ENCODE data around the gene DHRS9. TPM values are rescaled to one million over a fixed set of nuclear protein-coding genes. Genes with fewer than 3 reads are reported as not detected.
A peak's percentile ranks its signal among the peaks of the same experiment; 100 is the strongest.

DHRS9 gene
- total and polyA plus RNA-seq, 4 donors = 0.52 to 3.1 (median 1.4) TPM

DNA sequence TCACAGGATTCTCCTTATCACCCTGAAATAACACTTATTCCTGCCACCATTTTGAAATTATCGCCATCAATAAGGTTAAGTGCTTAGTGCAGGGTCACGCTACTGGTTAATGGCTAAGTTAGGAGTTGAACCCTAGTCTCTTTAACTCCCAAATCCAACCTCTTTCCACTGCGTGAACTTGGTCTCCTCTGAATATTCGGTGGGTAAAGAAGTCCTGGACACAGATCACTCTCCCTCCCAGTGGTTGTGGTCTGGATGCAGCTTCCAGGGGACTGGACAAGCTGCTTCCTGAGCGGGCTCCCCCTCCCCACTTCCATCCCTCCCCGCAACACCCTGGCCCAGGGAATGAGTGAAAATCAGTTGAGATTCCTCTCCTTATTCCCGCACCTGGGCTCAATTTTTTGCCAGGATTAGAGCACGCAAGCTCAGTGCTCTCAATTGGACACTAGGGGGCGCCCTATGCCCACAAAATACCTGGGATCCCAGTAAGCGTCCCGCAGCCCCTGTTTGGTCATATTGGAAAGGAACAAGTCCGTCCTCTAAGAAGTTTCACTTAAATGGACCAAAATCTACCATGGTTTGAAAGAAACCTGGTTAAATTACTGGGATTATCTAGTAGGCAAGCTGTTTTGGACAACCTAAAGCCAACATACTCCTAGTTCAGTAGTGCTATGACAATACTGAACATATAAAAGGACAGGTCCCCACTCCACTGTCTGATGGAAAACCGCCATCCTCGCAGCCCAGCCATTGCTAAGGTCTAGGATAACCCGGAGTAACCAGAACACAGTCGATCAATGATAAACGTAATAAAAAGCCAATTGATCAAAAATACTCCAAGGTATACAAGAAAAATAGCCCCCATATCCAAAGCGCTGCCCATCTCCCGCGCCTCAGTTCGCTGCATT lies 40.4 kb downstream of the DHRS9 start:
- Histone ChIP-seq H3K27me3 (ENCODE audit: control insufficient read depth in 1 of 2, insufficient read depth in 2 of 2, low read length in 1 of 2) (peaks cover 0 to 3% of the 10 kb centered on the region in 2 donors), H3K36me3 (ENCODE audit: control insufficient read depth in 1 of 2, insufficient read depth in 2 of 2, low read length in 1 of 2) (no peaks in the 10 kb centered on the region), H3K9me3 (ENCODE audit: control insufficient read depth, low read length) (no peaks in the 10 kb centered on the region), H3K4me1 (ENCODE audit: control insufficient read depth in 1 of 2, insufficient read depth in 2 of 2, low read length in 2 of 2) (no peaks in the 10 kb centered on the region), H3K27ac (ENCODE audit: low read depth in 1 of 2, low read length in 2 of 2) (no peak overlapping the region), H3K4me3 (ENCODE audit: low read length in 2 of 2) (no peak overlapping the region)
- DNase-seq = peak; percentile 79 to 83
- intact Hi-C loops (cut with DNase I) = loop anchor here in 1 of 2 donors (5.0 to 10.0 kb wide), 3 partner anchors 113 to 285 kb away; no protein-coding TSS in a partner anchor
- 45 to 49% methylated on average over 21 of the region's 21 CpGs for WGBS, 2 donors
- ATAC-seq (ENCODE audit: low FRiP score) = peak; percentile 72

DNA sequence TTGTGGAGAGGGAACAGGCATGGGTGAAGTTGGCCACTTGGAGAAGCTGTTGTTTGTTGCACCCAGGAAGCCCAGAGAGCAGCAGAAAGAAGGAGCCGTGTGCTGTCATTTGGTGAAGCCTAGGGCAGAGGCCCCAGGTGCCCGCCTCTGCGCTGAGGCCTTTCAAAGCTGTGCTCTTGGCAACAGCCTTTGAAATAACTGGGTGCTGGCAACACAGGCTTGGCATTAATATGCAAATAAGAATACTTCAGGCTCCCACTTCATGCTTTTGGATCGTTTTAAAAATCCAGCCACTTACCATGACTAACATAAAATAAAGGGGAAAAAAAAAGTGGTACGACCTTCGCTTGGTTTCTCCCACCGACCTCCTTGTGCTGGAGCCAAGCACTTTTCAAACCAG lies 41.1 kb downstream of the DHRS9 start:
- H3K4me1 ChIP-seq (ENCODE audit: control insufficient read depth in 1 of 2, insufficient read depth in 2 of 2, low read length in 2 of 2) = no peaks in the 10 kb centered on the region
- H3K9me3 ChIP-seq (ENCODE audit: control insufficient read depth, low read length) = no peaks in the 10 kb centered on the region
- H3K4me3 ChIP-seq (ENCODE audit: low read length in 2 of 2) = no peak overlapping the region
- ATAC-seq (ENCODE audit: low FRiP score) (no peak), DNase-seq (no peak)
- H3K36me3 ChIP-seq (ENCODE audit: control insufficient read depth in 1 of 2, insufficient read depth in 2 of 2, low read length in 1 of 2) = no peaks in the 10 kb centered on the region
- intact Hi-C loops (cut with DNase I) = loop anchor here in 1 of 2 donors (5.0 to 10.0 kb wide), 2 partner anchors 112 to 164 kb away; no protein-coding TSS in a partner anchor
- WGBS, 2 donors = 71 to 76% methylated on average over 7 of the region's 7 CpGs
- H3K27ac ChIP-seq (ENCODE audit: low read depth in 1 of 2, low read length in 2 of 2) = no peak overlapping the region
- H3K27me3 ChIP-seq (ENCODE audit: control insufficient read depth in 1 of 2, insufficient read depth in 2 of 2, low read length in 1 of 2) = peaks cover 0 to 3% of the 10 kb centered on the region in 2 donors

DNA sequence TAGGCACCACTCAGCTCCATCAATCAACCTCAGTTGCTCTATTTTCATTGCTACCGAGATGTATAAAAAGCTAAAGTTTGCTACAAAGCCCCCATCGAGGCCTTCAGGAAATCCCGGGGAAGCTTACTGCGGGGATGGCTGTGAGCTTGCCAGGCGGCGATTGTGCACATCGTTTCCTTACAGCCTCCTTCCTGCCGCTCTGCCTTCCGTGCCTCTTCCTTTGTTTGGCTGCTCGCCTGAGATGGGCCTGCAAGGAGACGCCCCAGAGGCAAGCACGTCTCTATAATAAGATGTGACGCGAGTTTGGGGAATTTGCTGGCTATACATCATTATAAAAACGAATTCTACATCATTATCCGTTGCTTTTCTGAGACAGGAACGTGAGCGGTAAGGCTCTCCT lies 41.6 kb downstream of the DHRS9 start:
- no peak for DNase-seq
- H3K4me1 ChIP-seq (ENCODE audit: control insufficient read depth in 1 of 2, insufficient read depth in 2 of 2, low read length in 2 of 2) = no peaks in the 10 kb centered on the region
- intact Hi-C loops (cut with DNase I) = loop anchor here in 1 of 2 donors (5.0 to 10.0 kb wide), 2 partner anchors 111 to 164 kb away; no protein-coding TSS in a partner anchor
- WGBS, 2 donors = 48 to 55% methylated on average over 18 of the region's 18 CpGs
- H3K9me3 ChIP-seq (ENCODE audit: control insufficient read depth, low read length) = no peaks in the 10 kb centered on the region
- no peak for ATAC-seq (ENCODE audit: low FRiP score)
- H3K27me3 ChIP-seq (ENCODE audit: control insufficient read depth in 1 of 2, insufficient read depth in 2 of 2, low read length in 1 of 2) = peaks cover 0 to 3% of the 10 kb centered on the region in 2 donors
- no peak overlapping the region for H3K4me3 ChIP-seq (ENCODE audit: low read length in 2 of 2)
- no peak overlapping the region for H3K27ac ChIP-seq (ENCODE audit: low read depth in 1 of 2, low read length in 2 of 2)
- H3K36me3 ChIP-seq (ENCODE audit: control insufficient read depth in 1 of 2, insufficient read depth in 2 of 2, low read length in 1 of 2) = no peaks in the 10 kb centered on the region

DNA sequence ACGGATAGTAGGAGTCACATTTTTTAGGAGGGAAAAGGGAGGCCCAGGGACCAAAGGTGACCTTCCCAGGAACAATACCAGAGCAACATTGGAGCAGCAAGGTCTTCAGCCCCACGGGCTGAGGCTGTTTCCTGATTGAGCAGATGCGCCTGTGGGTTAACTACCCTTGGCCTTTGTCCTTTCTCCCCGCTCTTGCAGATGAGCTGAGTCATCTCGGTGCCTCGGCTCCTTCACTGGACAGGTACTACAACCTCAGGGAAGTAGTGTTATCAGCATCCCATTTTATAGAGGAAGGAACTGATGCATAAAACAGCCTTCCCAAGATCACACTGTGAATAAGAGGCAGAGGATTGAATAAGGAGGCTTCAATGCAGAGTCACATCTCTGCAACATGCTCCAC lies 43.5 kb downstream of the DHRS9 start:
- Histone ChIP-seq H3K27ac (ENCODE audit: low read depth in 1 of 2, low read length in 2 of 2) (no peak overlapping the region), H3K9me3 (ENCODE audit: control insufficient read depth, low read length) (no peaks in the 10 kb centered on the region), H3K27me3 (ENCODE audit: control insufficient read depth in 1 of 2, insufficient read depth in 2 of 2, low read length in 1 of 2) (no peaks in the 10 kb centered on the region), H3K36me3 (ENCODE audit: control insufficient read depth in 1 of 2, insufficient read depth in 2 of 2, low read length in 1 of 2) (no peaks in the 10 kb centered on the region), H3K4me1 (ENCODE audit: control insufficient read depth in 1 of 2, insufficient read depth in 2 of 2, low read length in 2 of 2) (no peaks in the 10 kb centered on the region), H3K4me3 (ENCODE audit: low read length in 2 of 2) (no peak overlapping the region)
- ATAC-seq (ENCODE audit: low FRiP score) (no peak), DNase-seq (no peak)
- WGBS, 2 donors = 92% methylated on average over 6 of the region's 6 CpGs
- intact Hi-C loops (cut with DNase I) = loop anchor here in 1 of 2 donors (5.0 to 10.0 kb wide), 2 partner anchors 109 to 162 kb away; no protein-coding TSS in a partner anchor

DNA sequence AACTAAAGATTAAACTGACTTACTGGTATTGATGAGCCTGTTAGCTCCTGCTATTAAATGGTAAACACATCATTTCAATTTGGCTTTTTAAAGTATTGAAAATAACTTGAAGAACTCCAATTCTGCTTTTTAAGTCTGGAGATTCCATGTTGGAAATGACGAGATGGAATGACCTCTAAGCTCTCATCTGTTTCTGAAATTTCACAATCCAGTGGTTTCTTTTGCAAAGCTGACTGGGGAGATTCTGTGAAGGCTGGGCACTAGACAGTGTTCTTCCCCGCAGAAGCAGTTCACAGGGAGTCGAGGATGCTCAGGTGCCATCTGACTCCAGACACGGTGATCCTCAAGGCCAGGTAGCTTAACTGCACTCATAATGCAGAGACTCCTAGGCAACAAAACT lies 44.7 kb downstream of the DHRS9 start:
- Histone ChIP-seq H3K4me3 (ENCODE audit: low read length in 2 of 2) (no peak overlapping the region), H3K27me3 (ENCODE audit: control insufficient read depth in 1 of 2, insufficient read depth in 2 of 2, low read length in 1 of 2) (no peaks in the 10 kb centered on the region), H3K36me3 (ENCODE audit: control insufficient read depth in 1 of 2, insufficient read depth in 2 of 2, low read length in 1 of 2) (no peaks in the 10 kb centered on the region), H3K27ac (ENCODE audit: low read depth in 1 of 2, low read length in 2 of 2) (no peak overlapping the region), H3K9me3 (ENCODE audit: control insufficient read depth, low read length) (no peaks in the 10 kb centered on the region), H3K4me1 (ENCODE audit: control insufficient read depth in 1 of 2, insufficient read depth in 2 of 2, low read length in 2 of 2) (no peaks in the 10 kb centered on the region)
- ATAC-seq (ENCODE audit: low FRiP score) (no peak), DNase-seq (no peak)
- WGBS, 2 donors = 91 to 94% methylated on average over 4 of the region's 4 CpGs
- intact Hi-C loops (cut with DNase I) = loop anchor here in 1 of 2 donors (5.0 to 10.0 kb wide), 2 partner anchors 108 to 161 kb away; no protein-coding TSS in a partner anchor

DNA sequence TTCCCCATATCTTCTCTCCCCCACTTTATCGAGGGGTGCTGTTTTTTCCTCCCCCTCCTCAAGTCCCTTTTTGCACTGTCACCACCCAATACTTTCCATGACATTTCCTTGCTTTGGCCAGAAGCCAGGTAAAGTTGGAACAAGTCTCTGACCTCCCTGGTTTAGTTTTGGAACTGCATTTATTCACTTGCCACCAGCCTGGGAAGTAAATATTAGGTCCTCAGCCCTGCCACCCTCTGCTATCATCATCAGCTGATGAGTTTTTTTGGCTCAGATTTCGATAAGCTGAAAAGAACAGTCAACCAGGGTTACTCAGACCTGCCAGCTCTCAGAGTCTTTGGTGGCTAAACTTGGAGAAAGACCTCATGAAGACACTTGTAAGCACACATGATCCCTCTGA lies 47.0 kb downstream of the DHRS9 start:
- Histone ChIP-seq H3K27ac (ENCODE audit: low read depth in 1 of 2, low read length in 2 of 2) (no peak overlapping the region), H3K9me3 (ENCODE audit: control insufficient read depth, low read length) (no peaks in the 10 kb centered on the region), H3K36me3 (ENCODE audit: control insufficient read depth in 1 of 2, insufficient read depth in 2 of 2, low read length in 1 of 2) (no peaks in the 10 kb centered on the region), H3K4me3 (ENCODE audit: low read length in 2 of 2) (no peak overlapping the region), H3K4me1 (ENCODE audit: control insufficient read depth in 1 of 2, insufficient read depth in 2 of 2, low read length in 2 of 2) (no peaks in the 10 kb centered on the region), H3K27me3 (ENCODE audit: control insufficient read depth in 1 of 2, insufficient read depth in 2 of 2, low read length in 1 of 2) (no peaks in the 10 kb centered on the region)
- intact Hi-C loops (cut with DNase I) = loop anchor here in 1 of 2 donors (10.0 kb wide), 1 partner anchor 158 kb away; no protein-coding TSS in a partner anchor
- DNase-seq (no peak), ATAC-seq (ENCODE audit: low FRiP score) (no peak)
- WGBS, 2 donors = 9 to 10% methylated on average over 2 of the region's 2 CpGs

DNA sequence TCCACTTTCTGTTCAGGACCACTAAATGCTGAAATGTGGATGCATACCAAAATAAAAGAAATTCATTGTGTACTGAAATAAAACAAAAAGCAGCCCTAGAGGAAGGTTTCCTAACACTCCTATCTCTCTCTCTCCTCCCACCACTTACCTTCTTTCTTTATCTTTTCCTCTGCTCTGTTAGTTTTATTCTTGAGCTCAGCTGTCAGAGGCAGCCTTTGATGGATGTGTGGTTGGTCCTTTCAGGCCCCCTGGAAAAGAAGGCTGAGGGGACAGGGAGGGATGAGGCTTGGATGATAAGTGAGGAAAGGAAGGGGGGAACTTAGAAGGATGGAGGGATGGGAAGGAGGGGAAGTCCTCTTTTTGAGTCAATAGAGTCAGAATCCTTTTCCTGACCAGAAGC lies 47.6 kb downstream of the DHRS9 start:
- no peak overlapping the region for H3K27ac ChIP-seq (ENCODE audit: low read depth in 1 of 2, low read length in 2 of 2)
- H3K27me3 ChIP-seq (ENCODE audit: control insufficient read depth in 1 of 2, insufficient read depth in 2 of 2, low read length in 1 of 2) = no peaks in the 10 kb centered on the region
- DNase-seq = no peak
- H3K9me3 ChIP-seq (ENCODE audit: control insufficient read depth, low read length) = no peaks in the 10 kb centered on the region
- H3K36me3 ChIP-seq (ENCODE audit: control insufficient read depth in 1 of 2, insufficient read depth in 2 of 2, low read length in 1 of 2) = no peaks in the 10 kb centered on the region
- no peak for ATAC-seq (ENCODE audit: low FRiP score)
- H3K4me1 ChIP-seq (ENCODE audit: control insufficient read depth in 1 of 2, insufficient read depth in 2 of 2, low read length in 2 of 2) = no peaks in the 10 kb centered on the region
- H3K4me3 ChIP-seq (ENCODE audit: low read length in 2 of 2) = no peak overlapping the region
- intact Hi-C loops (cut with DNase I) = loop anchor here in 1 of 2 donors (10.0 kb wide), 1 partner anchor 158 kb away; no protein-coding TSS in a partner anchor

DNA sequence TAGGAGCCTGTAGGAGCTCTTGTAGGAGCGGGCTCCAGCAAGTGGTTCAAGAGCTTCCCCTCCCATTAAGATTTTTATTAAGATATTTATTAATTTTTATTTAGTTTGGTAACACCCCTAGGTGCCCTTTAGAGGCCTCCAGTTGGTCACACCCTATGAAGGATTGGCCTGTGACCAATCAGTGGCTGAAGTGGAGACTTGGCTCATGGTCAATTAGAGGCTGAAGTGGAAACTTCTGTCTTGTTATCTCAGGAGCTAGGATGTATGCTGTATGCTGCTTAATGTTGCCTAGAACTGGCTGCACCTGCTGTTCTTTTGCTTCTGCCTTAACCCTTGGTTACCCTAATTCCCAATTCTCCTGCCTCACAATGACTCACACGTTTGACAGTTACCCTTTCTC lies 48.7 kb downstream of the DHRS9 start:
- no peak overlapping the region for H3K27ac ChIP-seq (ENCODE audit: low read depth in 1 of 2, low read length in 2 of 2)
- no peaks in the 10 kb centered on the region for H3K36me3 ChIP-seq (ENCODE audit: control insufficient read depth in 1 of 2, insufficient read depth in 2 of 2, low read length in 1 of 2)
- intact Hi-C loops (cut with DNase I) = loop anchor here in 1 of 2 donors (10.0 kb wide), 1 partner anchor 157 kb away; no protein-coding TSS in a partner anchor
- H3K9me3 ChIP-seq (ENCODE audit: control insufficient read depth, low read length) = no peaks in the 10 kb centered on the region
- H3K4me3 ChIP-seq (ENCODE audit: low read length in 2 of 2) = no peak overlapping the region
- 77% methylated on average over 2 of the region's 2 CpGs for WGBS, 2 donors
- ATAC-seq (ENCODE audit: low FRiP score) (no peak), DNase-seq (no peak)
- no peaks in the 10 kb centered on the region for H3K4me1 ChIP-seq (ENCODE audit: control insufficient read depth in 1 of 2, insufficient read depth in 2 of 2, low read length in 2 of 2)
- no peaks in the 10 kb centered on the region for H3K27me3 ChIP-seq (ENCODE audit: control insufficient read depth in 1 of 2, insufficient read depth in 2 of 2, low read length in 1 of 2)

Data from aorta (tissue), 5 donors.